Vagina (tissue), 2 donors: Measurements from ENCODE around the gene NANOG. TPM values are rescaled to one million over a fixed set of nuclear protein-coding genes. Genes with fewer than 3 reads are reported as not detected.
"Not testable (repeated sequence)": the region's sequence is repeated elsewhere in the genome, so short reads cannot be mapped to it uniquely, and the experiment has no call there.

Experiments
- DNase-seq, 2 donors: peaks; one replicate each; pipeline ENCODE4 v3.0.0-alpha.2; 2017; ENCODE audit errors: extremely low spot score in 2 of 2
- H3K27ac ChIP-seq: fragments of 200-600 bp; sonication (generic); one replicate; pipeline ENCODE4 v1.5.1; 2019
- H3K27me3 ChIP-seq: fragments of 200-600 bp; sonication (generic); one replicate; pipeline ENCODE4 v1.5.1; 2019
- H3K36me3 ChIP-seq, 2 donors: fragments of 200-600 bp; sonication (generic); one replicate each; pipeline ENCODE4 v1.5.1; 2017 to 2019
- H3K4me1 ChIP-seq: fragments of 200-600 bp; sonication (generic); one replicate; pipeline ENCODE4 v1.5.1; 2019
- H3K4me3 ChIP-seq, 2 donors: fragments of 200-600 bp; sonication (generic); 1 replicate in 1 of 2; 2 replicates in 1 of 2; pipeline ENCODE4 v1.5.1; 2016 to 2019
- H3K9me3 ChIP-seq: fragments of 200-600 bp; sonication (generic); one replicate; pipeline ENCODE4 v1.5.1; 2019
- POLR2A ChIP-seq, 2 donors: fragments of 450-650 bp; IDR thresholded peaks; one replicate each; pipeline ENCODE4 v1.6.1; 2017; ENCODE audit warnings: antibody characterized with exemption in 2 of 2, mild to moderate bottlenecking in 2 of 2, moderate library complexity in 2 of 2
- POLR2AphosphoS5 ChIP-seq, 2 donors: sonication (generic); formaldehyde crosslinking; IDR thresholded peaks; one replicate each; pipeline ENCODE4 v1.9.0; 2017; ENCODE audit warnings: antibody characterized with exemption in 2 of 2, mild to moderate bottlenecking in 2 of 2, low read depth in 1 of 2; ENCODE audit not compliant: insufficient read depth in 1 of 2
- intact Hi-C: fragments of 100-400 bp; cut with DNase I; formaldehyde crosslinking; loops from one replicate; pipeline ENCODE4 v1.15.1; 2023
- total RNA-seq: library from RNA; depleted of rRNA; stranded (reverse); fragments of >200 nt; gene quantifications from one replicate; pipeline ENCODE4 v1.2.3, GENCODE V29; 2016
- TF ChIP-seq, protein P1 (sequence below), 3 experiments: fragments of 450-650 bp in 2 of 3; fragments of 200-600 bp in 1 of 3; sonication (generic) in 1 of 3; IDR thresholded peaks; one replicate each; pipeline ENCODE4 v1.5.1; 2017 to 2019; ENCODE audit warnings: antibody characterized with exemption in 3 of 3, mild to moderate bottlenecking in 2 of 3, moderate library complexity in 2 of 3

Gene NANOG
- 13.3 TPM for total RNA-seq

DNA sequence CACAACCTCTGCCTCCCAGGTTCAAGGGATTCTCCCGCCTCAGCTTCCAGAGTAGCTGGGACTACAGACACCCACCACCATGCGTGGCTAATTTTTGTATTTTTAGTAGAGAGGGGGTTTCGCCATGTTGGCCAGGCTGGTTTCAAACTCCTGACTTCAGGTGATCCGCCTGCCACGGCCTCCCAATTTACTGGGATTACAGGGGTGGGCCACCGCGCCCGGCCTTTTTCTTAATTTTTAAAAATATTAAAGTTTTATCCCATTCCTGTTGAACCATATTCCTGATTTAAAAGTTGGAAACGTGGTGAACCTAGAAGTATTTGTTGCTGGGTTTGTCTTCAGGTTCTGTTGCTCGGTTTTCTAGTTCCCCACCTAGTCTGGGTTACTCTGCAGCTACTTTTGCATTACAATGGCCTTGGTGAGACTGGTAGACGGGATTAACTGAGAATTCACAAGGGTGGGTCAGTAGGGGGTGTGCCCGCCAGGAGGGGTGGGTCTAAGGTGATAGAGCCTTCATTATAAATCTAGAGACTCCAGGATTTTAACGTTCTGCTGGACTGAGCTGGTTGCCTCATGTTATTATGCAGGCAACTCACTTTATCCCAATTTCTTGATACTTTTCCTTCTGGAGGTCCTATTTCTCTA is at the start of gene NANOG:
Gene NANOG, plus strand, starts transcription at position 519 of the 645 bp plus-strand sequence. CDS start 213 bp downstream, outside the sequence.
- H3K36me3 ChIP-seq, H3K9me3 ChIP-seq, H3K4me3 ChIP-seq, H3K27me3 ChIP-seq, H3K27ac ChIP-seq, DNase-seq, intact Hi-C loops, H3K4me1 ChIP-seq: not testable (repeated sequence)

DNA sequence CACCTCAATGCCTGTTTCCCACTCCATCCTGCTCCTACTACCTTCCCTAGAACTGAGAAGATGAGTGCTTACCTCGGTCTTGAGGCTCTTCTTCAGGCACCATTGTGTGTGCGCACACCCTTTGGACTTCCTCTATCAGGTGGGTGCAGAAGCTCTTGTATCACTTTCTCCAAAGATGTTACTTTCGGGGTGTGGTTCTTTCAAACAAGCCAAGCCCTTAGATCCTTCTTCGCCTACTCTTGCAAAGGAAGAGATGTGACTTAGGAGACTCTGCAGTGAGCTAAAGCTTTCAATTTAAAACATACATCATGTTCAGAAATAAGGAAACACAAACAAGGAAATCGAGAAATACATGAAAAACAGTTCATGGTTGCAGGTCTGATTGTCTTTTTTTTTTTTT is 42.0 kb upstream of the NANOG start, which contains the start of gene CLEC4C:
Gene CLEC4C, minus strand, starts transcription at position 130 of the 400 bp plus-strand sequence. Its CDS starts 27 bp downstream, at position 103.
- H3K27me3 ChIP-seq, result no peaks in the 10 kb centered on the region
- TF ChIP-seq POLR2A (IDR thresholded peaks at IDR 0.05), result no peak
- TF ChIP-seq, protein P1, sequence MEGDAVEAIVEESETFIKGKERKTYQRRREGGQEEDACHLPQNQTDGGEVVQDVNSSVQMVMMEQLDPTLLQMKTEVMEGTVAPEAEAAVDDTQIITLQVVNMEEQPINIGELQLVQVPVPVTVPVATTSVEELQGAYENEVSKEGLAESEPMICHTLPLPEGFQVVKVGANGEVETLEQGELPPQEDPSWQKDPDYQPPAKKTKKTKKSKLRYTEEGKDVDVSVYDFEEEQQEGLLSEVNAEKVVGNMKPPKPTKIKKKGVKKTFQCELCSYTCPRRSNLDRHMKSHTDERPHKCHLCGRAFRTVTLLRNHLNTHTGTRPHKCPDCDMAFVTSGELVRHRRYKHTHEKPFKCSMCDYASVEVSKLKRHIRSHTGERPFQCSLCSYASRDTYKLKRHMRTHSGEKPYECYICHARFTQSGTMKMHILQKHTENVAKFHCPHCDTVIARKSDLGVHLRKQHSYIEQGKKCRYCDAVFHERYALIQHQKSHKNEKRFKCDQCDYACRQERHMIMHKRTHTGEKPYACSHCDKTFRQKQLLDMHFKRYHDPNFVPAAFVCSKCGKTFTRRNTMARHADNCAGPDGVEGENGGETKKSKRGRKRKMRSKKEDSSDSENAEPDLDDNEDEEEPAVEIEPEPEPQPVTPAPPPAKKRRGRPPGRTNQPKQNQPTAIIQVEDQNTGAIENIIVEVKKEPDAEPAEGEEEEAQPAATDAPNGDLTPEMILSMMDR (IDR thresholded peaks at IDR 0.05), result no peak
- no peak for TF ChIP-seq POLR2AphosphoS5 (IDR thresholded peaks at IDR 0.05; ENCODE audit: insufficient read depth in 1 of 2, low read depth in 1 of 2)
- no peaks in the 10 kb centered on the region for H3K36me3 ChIP-seq
- intact Hi-C loops, result no loop called here
- H3K4me1 ChIP-seq, result no peaks in the 10 kb centered on the region
- DNase-seq, result no peak
- no peak within 1 kb of the TSS for H3K27ac ChIP-seq
- H3K4me3 ChIP-seq, result no peak within 1 kb of the TSS
- no peaks in the 10 kb centered on the region for H3K9me3 ChIP-seq

DNA sequence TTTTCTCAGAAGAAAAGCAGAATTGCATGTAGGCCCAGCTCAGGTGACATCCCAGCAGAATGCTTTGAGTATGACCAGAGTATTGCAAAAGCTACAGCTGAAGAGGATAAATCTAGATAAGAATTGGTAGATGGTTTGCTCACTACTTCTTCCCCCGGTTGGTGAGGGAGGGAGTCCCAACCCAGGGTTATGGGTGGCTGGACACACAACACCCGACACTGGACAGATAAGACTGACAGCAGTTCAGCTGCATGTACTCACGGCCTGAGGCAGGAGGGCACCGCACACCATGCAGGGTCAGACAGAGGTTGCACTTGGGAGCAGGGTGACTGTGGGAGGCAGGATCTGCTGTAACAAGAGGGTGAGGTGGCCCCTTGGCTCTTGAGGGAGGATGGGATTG is 40.4 kb upstream of the NANOG start:
- no peak overlapping the region for H3K4me3 ChIP-seq
- H3K36me3 ChIP-seq, result no peaks in the 10 kb centered on the region
- intact Hi-C loops, result no loop called here
- H3K9me3 ChIP-seq, result no peaks in the 10 kb centered on the region
- no peak for DNase-seq
- H3K27me3 ChIP-seq, result no peaks in the 10 kb centered on the region
- no peaks in the 10 kb centered on the region for H3K4me1 ChIP-seq
- TF ChIP-seq POLR2A (IDR thresholded peaks at IDR 0.05) (no peak), POLR2AphosphoS5 (IDR thresholded peaks at IDR 0.05; ENCODE audit: insufficient read depth in 1 of 2, low read depth in 1 of 2) (no peak)
- TF ChIP-seq, protein P1 (IDR thresholded peaks at IDR 0.05), result no peak
- H3K27ac ChIP-seq, result no peak overlapping the region

DNA sequence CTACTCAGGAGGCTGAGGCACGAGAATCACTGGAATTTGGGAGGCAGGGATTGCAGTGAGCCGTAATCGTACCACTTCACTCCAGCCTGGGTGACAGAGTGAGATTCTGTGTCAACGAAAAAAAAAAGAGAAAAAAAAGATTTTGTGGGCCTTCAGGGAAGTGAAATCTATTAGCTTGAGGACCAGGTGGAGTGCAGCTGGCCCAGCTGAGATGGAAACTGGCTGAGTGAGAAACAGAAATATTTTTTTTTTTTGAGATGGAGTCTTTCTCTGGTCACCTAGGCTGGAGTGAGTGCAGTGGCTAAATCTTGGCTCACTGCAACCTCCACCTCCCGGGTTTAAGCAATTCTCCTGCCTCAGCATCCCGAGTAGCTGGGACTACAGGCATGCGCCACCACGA is 39.8 kb upstream of the NANOG start:
- TF ChIP-seq POLR2A (IDR thresholded peaks at IDR 0.05), result no peak
- no peak for TF ChIP-seq POLR2AphosphoS5 (IDR thresholded peaks at IDR 0.05; ENCODE audit: insufficient read depth in 1 of 2, low read depth in 1 of 2)
- TF ChIP-seq, protein P1 (IDR thresholded peaks at IDR 0.05), result no peak

DNA sequence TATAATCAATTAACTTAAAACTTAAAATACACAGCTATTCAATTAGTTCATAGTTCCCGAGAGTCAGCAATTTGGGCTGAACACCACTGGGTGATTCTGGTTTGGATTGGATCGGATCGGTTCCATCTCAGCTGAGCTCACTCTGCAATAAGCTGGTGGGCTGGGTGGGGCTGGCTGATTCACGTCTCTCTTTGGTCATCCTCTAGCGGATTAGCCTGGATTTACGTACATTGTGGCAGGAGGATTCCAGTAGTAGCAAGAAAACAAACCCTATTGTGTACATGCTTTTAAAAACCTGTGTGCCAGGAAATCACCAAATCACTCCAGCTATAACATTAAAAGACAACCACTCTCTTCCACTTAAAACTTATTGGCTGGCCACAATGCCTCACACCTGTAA is 38.9 kb upstream of the NANOG start:
- H3K4me1 ChIP-seq, result no peaks in the 10 kb centered on the region
- intact Hi-C loops, result no loop called here

More for the DNA sequence above, 39.8 kb upstream of the NANOG start:
- no peaks in the 10 kb centered on the region for H3K9me3 ChIP-seq
- no peak for DNase-seq
- no peak overlapping the region for H3K4me3 ChIP-seq
- no peak overlapping the region for H3K27ac ChIP-seq
- H3K27me3 ChIP-seq, result no peaks in the 10 kb centered on the region
- no peaks in the 10 kb centered on the region for H3K4me1 ChIP-seq
- intact Hi-C loops, result no loop called here
- H3K36me3 ChIP-seq, result no peaks in the 10 kb centered on the region

More for the DNA sequence above, 38.9 kb upstream of the NANOG start:
- DNase-seq, result no peak
- TF ChIP-seq POLR2A (IDR thresholded peaks at IDR 0.05) (no peak), POLR2AphosphoS5 (IDR thresholded peaks at IDR 0.05; ENCODE audit: insufficient read depth in 1 of 2, low read depth in 1 of 2) (no peak)
- TF ChIP-seq, protein P1 (IDR thresholded peaks at IDR 0.05), result no peak
- no peaks in the 10 kb centered on the region for H3K27me3 ChIP-seq
- H3K9me3 ChIP-seq, result no peaks in the 10 kb centered on the region
- no peak overlapping the region for H3K4me3 ChIP-seq
- H3K27ac ChIP-seq, result no peak overlapping the region
- H3K36me3 ChIP-seq, result no peaks in the 10 kb centered on the region
